22Rv1 (cell line): Measurements from ENCODE around the gene AOPEP.

Experiments used
- H3K27ac ChIP-seq: fragments of 450-650 bp; 2 replicates; pipeline ENCODE4 v1.5.1; 2017
- ZFX ChIP-seq: fragments of 450-650 bp; IDR thresholded peaks from 2 replicates; pipeline ENCODE4 v1.6.1; 2017; ENCODE audit warnings: antibody characterized with exemption, borderline replicate concordance
- TF ChIP-seq, protein P1 (sequence below): fragments of 450-650 bp; IDR thresholded peaks from 2 replicates; pipeline ENCODE4 v1.5.1; 2017; ENCODE audit warnings: mild to moderate bottlenecking

The AOPEP gene

DNA sequence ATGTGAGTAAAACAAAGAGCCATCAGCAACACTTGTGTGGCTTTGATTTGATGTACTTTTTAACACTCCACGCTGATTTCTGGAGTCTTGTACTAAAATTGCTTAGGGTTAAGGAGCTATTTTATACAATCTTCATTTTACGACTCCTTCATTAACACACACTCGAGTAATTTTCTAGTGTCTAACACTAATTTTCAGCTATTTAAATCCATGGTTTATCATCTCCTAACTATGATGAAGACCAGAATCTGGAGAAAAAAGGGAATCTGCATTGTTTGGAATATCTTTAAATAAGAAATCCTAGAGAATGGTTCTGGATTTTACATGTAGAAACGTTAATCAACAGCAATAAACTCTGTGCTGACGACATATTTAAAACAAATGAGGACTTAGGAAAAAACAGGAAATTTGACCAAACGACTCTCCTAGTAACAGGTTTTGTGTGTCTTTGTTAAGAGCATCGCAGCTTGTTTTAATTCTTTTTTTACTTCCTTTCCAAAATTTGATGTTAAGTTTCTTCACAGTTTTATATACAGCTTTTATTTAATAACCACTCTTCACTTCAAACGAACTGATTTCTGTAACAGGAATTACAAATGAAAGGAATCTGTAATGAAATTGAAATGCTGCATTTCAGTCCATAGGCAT is 138.5 kb downstream of the AOPEP start:
- H3K27ac ChIP-seq = no peak overlapping the region

DNA sequence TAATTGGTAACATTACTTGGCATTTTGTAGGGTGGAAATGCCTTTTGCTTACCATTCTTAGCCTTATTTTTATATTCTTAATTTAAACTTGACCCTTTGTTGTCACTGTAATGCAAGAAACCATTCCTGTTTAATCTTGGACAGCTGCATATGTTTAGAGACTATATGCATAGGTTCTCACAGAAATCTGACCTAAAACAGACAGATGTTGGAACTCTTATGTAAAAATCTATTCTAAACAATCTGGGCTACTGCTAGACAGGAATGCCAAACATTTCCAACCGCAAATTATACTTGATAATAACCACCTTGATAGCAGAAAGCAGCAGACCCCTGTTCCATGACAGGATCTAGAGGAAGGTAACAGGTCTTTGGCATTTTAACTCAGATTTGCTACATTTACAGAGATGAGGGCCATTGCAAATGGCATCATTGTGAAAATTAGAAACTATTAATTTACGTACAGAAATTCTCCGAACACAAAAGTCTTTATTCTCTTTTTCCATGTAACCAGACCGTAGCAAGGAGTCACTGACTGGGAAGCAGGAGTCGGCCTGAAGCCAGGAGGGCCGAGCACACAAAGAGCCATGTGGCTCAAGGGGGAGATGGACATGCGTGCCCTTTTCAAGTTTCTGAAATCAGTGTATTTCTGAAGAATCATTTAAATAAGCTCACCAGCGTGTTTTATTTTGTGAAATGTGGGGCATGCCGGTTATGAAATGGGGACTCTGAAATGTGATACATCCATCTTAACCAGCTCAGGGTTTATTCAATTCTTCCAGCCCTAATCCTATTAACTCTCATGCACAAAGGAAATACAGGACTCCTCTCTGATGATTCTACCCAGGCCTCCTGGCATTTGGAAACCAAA is 139.3 kb downstream of the AOPEP start:
- no peak overlapping the region for H3K27ac ChIP-seq
- no peak for TF ChIP-seq ZFX
- TF ChIP-seq, protein P1, sequence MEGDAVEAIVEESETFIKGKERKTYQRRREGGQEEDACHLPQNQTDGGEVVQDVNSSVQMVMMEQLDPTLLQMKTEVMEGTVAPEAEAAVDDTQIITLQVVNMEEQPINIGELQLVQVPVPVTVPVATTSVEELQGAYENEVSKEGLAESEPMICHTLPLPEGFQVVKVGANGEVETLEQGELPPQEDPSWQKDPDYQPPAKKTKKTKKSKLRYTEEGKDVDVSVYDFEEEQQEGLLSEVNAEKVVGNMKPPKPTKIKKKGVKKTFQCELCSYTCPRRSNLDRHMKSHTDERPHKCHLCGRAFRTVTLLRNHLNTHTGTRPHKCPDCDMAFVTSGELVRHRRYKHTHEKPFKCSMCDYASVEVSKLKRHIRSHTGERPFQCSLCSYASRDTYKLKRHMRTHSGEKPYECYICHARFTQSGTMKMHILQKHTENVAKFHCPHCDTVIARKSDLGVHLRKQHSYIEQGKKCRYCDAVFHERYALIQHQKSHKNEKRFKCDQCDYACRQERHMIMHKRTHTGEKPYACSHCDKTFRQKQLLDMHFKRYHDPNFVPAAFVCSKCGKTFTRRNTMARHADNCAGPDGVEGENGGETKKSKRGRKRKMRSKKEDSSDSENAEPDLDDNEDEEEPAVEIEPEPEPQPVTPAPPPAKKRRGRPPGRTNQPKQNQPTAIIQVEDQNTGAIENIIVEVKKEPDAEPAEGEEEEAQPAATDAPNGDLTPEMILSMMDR = no peak

More for the DNA sequence above, 138.5 kb downstream of the AOPEP start:
- TF ChIP-seq ZFX = no peak
- TF ChIP-seq, protein P1 = no peak

DNA sequence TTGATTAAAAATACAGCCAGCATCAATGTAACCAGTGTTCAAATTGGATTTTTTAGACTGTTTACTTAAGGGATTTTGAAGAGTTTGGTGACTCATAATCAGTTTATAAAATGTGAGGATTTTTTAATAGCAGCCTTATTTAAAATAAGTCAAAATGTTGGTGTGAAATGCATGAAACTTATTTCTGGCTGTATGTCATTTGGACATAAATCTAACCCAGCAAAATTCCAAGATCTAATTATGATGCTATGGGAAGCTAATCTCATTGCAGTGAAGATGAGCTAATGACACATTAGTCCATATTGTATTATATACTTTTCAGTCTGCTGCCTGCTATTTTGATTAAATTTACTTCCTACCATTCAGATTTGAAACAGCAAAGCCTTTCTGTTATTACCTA is 140.3 kb downstream of the AOPEP start:
- TF ChIP-seq ZFX = no peak
- TF ChIP-seq, protein P1 = no peak
- H3K27ac ChIP-seq = no peak overlapping the region

DNA sequence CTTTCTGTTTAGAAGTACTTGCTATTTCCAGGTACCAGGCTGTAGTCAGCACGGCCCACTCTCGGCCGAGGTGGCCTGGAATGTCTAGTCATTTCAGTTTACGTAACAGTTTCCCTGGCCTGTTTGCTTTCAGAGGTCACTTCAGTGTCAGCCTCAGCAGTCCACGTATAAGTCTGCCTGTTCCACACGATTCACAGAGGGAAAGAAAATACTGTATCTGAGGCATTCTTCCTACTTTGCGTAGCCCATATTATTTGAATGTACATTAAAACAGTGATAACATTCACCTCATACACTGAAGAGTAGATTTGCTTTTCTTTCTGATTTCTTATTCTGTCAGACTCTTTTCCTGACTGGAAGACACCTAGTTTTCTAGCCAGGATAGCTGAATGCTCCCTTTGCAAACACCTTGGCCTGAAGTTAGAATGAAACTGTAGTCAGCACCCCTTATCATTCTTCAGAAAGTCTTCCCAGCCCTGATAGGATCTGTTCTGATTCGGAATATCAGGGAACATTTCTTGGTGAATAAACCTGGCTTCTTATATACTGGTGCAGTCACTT is 140.9 kb downstream of the AOPEP start:
- peak overlapping the region; percentile 25; the same call in 1 of the 2 replicates for H3K27ac ChIP-seq
- TF ChIP-seq ZFX = no peak
- TF ChIP-seq, protein P1 = no peak

DNA sequence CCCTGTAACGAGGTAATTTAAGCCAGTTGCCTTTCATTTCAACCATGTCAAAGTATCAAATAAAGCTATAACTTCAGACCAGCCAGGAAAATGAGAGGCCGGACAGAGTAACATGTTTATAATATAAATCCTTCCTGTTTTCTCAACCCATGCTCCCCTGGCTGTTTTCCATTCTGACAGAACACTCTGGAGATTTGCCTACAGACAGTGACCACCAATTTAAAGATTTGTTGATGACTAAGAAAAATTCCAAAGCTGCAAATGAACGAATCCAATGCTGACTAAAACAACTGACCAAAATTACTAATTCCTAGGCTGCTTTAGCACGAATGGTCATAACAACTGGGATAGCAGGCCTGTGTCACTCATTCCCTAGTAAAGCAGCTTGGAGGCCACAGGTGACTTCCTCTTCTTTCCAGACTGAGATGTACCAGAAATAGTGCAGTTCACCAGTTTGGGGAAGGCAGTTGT is 141.4 kb downstream of the AOPEP start:
- peak overlapping the region; percentile 25; the same call in 1 of the 2 replicates for H3K27ac ChIP-seq

DNA sequence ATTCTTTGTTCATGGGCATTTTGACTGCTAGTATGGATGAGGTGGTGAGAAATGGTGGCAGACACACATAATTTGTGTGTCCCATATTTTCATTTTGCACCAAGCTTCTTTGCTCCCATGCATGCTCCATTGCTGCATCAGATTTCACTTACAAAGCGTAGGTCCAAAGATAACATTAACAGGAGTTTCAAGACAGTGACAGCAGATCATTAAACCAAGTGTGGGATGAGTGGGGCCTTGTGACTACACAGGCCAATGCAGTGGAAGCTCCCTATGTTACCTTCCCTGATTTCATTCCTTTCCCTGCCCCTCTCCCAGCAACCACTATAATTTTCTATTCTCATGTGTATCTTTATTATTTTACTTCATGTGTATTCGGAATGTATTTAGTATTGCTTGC is 142.0 kb downstream of the AOPEP start:
- H3K27ac ChIP-seq = no peak overlapping the region
- TF ChIP-seq ZFX = no peak
- TF ChIP-seq, protein P1 = no peak

More for the DNA sequence above, 141.4 kb downstream of the AOPEP start:
- no peak for TF ChIP-seq ZFX
- TF ChIP-seq, protein P1 = no peak
